NOMO-1 treated with dmso at 0.1 percent for 144 hours (cell line): Measurements from ENCODE around the gene ELFN1.
"Not testable (repeated sequence)": the region's sequence is repeated elsewhere in the genome, so short reads cannot be mapped to it uniquely, and the experiment has no call there.

ENCODE experiments used
- DNase-seq: peaks from one replicate; lab custom pipeline; 2025; ENCODE audit not compliant: unreplicated experiment; lab: John Stamatoyannopoulos, UW

The ELFN1 gene

DNA sequence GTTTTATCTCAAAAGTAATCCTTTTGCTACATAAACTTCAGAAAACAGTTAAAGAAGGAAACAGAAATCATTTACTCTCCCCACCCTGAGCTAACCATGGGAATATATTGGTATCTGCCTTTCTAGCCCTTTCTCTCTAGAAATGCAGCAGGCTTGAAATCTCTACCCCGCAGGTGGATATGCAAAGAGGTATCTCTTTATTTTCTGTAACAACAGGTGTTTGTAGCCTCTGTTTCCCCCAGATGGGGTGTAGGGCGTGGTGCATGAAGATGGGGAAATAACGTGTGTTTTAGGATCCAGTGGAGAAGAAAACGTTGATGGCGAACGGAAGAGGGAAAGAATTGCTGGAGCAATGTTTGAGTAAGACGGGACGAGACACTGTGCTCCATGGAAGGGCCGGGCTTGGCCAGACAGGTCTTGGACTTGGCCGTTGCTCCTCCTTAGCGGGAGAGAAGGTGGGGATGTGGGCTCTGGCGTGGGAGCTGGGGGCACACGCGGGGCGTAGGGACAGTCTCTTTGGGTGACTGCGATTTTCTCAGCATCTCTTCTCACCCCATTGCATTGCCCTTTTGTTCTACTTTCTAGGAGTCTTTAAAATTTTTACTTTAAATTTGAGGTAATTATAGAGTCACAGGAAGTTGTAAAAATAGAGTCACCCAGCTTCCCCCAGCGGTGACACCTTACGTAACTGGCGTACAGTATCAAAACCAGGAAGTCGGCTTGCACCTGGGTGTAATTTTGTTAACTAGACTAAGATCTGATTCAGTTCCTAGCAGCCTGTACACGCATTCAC is 82.9 kb downstream of the ELFN1 start:
- peak; percentile 44 for DNase-seq

GRCh38 chr7:1753564-1753867 is 83.4 kb downstream of the ELFN1 start:
- no peak for DNase-seq

- no peak for DNase-seq
These were observed 84.3 kb downstream of the ELFN1 start for GRCh38 chr7:1754345-1754908.

DNA sequence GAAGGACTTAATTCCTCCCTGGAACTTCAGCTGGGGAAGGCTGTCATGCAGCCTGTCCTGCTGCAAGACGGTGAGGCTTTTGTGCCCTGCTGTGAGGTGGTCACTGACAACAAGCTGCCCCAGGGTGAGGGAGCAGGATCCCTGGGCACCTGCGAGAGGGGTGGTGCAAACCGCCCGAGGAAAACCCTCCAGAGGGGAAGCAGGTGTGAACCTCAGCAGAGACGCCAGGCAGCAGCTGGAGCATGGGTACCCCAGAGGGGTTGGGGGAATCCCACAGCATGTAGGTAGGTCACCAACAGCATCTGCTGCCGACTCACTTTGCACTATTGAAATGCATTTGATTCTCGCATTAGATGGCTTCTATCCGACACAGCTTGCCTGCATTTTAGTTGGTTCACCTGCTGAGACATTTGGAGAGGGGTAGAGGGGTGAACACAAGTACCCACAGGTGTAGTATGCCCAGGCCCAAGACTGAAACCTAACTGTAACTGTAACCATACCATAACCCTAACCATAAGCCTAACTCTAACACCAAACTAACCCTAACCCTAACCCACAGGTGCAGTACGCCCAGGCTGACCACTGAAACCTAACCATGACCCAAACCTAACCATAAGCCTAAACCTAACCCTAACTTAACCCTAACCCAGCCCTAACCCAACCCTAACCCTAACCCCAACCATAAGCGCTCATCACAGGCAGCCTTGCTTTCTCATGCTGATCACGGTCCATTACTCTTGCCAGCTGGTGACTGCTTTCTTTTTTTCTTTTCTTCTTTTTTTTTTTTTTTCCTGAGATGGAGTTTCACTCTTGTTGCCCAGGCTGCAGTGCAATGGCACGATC is 85.9 kb downstream of the ELFN1 start:
- DNase-seq, result no peak

- no peak for DNase-seq
These were observed 87.5 kb downstream of the ELFN1 start for GRCh38 chr7:1757601-1758000.

DNA sequence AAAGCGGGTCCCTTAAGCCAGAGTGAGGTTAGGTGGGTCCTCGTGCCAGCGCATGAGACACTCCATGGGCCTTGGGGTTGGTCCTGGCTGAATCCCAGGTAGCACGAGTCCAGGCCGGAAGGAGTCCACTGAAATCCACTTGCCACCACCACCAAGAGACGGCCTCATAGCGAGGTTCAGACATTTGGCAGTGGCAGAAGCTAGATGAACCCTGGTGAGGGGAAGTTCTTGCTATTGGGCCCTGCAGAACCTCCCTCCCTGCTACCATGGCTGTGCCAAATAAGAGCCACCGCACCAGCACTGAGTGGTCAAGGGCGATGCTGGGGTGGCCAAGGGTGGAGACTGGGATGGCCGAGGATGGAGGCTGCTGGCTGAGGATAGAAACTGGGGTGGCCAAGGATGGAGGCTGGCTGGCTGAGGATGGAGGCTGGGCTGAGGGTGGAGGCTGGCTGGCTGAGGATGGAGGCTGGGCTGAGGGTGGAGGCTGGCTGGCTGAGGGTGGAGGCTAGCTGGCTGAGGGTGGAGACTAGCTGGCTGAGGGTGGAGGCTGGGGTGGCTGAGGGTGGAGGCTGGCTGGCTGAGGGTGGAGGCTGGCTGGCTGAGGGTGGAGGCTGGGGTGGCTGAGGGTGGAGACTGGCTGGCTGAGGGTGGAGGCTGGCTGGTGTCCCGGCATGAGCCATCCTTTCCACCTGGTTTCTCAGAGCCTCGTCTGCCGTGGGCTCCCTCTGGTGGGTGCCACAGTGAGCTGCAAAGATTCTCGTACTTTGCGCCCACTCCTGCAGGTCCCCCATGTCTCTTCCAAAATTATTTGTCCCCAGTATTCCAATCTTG is 88.2 kb downstream of the ELFN1 start:
- DNase-seq, result no peak

- no peak for DNase-seq
These were observed 88.9 kb downstream of the ELFN1 start for GRCh38 chr7:1758859-1759521.

- DNase-seq, result no peak
These were observed 91.0 kb downstream of the ELFN1 start for GRCh38 chr7:1761097-1761496.

DNA sequence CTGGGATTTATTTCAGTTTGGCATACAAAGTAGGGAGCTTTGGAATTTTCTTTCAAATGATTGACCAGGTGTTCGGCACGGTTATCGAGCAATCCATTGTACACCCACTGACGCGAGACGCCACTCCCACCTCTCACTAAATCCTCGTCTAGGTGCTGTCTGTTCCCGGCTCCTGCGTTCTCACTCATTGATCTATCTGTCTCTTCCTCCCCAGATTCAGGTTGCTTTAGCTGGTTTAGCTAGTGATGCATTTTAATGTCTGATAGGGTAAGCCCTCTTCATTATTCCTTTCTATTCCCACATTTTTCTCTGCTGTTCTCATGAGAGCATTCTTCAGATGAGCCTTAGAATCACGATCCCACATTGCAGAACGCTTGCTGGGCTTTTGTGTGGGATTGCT is 91.7 kb downstream of the ELFN1 start:
- DNase-seq, result no peak

DNA sequence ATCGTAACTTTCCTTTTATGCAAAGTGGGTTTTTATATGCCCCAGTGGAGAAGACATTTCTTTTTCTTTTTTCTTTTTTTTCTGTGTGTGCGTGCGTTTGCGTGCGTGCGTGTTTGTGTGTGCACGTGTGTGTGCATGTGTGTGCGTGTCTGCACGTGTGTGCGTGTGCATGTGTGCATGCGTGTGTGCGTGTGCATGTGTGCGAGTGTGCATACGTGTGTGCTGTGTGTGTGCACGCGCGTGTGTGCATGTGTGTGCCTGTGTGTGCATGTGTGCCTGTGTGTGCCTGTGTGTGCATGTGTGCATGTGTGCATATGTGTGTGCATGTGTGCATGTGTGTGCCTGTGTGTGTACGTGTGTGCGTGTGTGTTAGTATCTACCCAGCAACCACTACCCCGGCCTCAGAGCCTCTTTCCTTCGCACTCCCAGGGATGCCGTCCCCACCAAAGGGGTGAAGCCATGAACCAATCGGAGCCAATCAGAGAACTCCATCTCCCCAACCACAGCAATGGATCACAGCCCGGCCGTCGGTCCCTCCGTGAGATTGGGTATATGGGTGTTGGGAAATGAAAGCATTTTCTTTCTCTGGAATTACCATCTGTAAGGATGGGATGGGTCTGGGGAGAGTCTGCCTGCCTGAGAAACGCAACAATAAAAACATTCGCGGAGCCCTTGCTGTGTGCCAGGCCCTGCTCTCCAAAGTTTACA is 92.3 kb downstream of the ELFN1 start:
- no peak for DNase-seq

DNA sequence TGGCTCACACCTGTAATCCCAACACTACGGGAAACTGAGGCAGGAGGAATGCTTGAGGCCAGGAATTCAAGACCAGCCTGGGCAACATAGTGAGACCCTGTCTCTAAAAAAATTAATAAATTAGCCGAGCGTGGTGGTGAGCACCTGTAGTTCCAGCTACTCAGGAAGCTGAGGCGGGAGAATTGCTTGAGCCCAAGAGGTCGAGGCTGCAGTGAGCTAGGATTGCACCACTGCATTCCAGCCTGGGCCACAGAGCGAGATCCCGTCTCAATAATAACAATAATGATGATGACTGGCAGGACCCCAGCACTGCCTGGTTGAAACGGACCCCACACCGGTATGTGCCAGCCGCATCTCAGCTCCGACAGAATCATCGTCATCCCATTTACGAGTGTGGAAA is 93.0 kb downstream of the ELFN1 start:
- DNase-seq, result no peak

DNA sequence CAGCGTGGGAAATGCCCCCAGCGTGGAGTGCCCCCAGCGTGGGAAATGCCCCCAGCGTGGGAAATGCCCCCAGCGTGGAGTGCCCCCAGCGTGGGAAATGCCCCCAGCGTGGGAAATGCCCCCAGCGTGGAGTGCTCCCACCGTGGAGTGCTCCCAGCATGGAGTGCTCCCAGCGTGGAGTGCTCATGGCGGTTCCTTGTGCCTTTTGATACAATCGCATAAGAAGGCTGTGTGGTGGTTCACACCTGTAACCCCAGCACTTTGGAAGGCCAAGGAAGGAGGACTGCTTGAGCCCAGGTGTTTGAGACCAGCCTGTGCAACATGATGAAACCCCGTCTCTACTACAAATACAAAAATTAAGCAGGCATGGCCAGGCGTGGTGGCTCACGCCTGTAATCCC is 93.8 kb downstream of the ELFN1 start:
- DNase-seq, result not testable (repeated sequence)

DNA sequence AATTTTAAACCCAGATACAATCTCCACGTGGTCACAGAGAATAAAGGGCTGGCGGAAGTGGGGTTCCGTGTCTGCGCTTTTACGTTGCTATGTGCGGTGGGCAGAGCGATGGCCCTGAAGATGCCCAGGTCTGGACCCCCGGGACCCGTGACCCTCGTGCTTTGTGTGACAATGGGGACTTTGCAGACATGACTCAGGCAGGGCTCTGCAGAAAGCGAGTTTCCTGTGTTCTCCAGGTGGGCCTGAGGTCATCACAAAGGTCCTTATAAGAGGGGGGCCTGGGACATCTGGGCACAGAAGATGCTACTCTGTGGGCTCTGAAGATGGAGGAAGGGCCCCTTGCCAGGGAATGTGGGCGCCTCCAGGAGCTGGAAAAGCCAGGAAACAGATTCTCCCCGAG is 95.3 kb downstream of the ELFN1 start:
- DNase-seq, result no peak

DNA sequence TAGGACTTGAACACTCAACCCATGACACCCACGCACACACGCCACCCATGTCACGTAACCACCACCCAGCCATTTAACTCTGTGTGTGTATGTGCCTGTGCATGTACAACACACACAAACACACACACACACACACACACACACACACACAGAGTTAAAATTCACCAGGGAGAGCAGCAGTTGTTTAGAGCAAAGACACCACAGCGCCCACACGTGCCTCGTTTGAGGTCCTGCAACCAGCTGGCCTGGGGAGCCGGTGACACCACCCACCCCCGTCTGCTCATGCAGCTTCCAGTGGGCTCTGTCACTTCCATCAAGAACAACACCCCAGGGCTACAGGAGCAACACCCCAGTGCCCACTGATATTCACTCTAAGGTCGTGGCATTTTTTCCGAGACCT is 97.4 kb downstream of the ELFN1 start:
- DNase-seq, result no peak

GRCh38 chr7:1768832-1769231 is 98.8 kb downstream of the ELFN1 start:
- no peak for DNase-seq

DNA sequence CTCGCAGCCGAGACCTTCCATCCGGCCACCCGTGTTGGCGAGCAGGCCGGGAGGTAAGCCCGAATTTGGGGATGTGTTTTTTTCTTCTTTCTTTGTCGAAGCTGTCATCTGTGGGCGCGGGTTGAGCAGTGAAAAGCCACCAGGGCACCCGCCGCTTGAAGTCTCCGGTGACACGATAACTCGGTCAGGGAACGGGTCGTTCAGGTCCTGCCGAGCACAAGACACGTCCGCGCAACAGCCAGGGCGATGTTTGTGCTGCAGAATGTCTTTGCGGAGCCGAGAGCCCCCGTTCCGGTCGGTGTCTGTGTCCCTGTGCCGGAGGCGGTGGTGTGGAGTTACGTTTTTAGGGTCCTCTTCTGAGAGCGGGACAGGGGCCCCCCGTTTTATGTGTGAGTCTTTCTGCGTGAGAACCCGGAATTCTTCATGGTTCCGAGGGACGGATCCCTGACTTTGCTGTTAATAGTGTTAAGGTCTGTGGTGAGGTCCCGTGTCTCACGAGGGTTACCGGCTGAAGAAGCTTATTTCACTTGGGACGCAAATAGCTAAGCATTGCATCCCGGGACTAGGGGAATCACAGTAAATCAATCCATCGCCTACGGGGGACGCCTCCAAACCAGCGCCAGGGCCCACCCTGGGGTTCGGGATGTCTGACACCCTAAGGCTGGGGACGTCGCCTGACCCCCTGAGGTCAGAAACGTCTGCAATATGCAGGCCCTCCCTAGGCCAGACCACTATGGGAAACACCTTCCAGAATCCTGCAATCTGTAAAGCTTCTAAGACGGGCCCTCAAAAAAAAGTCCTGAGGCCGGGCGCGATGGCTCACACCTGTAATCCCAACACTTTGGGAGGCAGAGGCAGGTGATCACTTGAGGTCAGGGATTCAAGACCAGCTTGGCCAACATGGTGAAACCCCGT is 99.5 kb downstream of the ELFN1 start:
- no peak for DNase-seq

- no peak for DNase-seq
These were observed 100.3 kb downstream of the ELFN1 start for GRCh38 chr7:1770331-1770730.

DNA sequence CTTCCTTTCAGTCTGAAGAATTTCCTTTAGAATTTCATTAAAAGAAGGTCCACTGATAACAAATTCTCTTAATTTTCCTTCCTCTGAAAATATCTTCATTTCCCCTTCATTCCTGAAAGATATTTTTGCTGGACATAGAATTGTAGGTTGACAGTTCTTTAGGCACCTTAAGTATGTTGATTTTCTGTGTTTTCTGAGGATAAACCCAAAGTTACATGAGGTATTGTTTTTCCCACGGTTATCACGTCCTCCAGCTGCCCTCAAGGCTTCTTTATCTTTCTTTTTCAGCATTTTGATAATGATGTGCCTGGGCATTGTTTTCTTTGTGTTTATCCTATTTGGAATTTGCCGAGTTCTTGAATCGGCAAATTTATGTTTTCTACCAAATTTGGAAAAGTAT is 105.3 kb downstream of the ELFN1 start:
- DNase-seq, result no peak

DNA sequence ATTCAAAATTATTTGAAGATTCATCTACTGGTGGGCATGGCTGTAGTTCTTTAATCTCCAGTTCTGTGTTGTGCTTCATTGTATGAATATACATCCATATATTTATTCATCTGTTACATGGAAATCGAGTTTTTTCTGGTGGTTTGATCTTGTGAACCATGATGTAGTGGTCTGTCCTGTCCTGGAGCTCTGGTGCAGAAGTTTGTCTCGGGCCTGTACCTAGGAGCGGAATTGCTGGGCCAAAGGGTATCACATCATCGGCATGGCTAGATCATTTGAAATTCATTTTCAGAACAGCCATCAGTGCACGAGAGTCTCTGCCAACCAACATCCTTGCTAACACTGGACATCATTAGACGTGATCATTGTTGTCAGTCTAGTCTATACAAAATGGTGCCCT is 107.0 kb downstream of the ELFN1 start:
- no peak for DNase-seq
